Brain microvascular endothelial cell (primary cell): Measurements from ENCODE around the gene TMEM94.

Experiments
- DNase-seq: peaks from one replicate; pipeline ENCODE4 v3.0.0-alpha.2; 2020
- H3K27ac ChIP-seq: fragments of 250-450 bp; sonication (Bioruptor Pico); 2 replicates; pipeline ENCODE4 v1.5.1; 2020; ENCODE audit warnings: mild to moderate bottlenecking, moderate library complexity
- H3K27me3 ChIP-seq: fragments of 250-450 bp; sonication (Bioruptor Pico); replicated peaks from 2 replicates; pipeline ENCODE4 v1.5.1; 2020; ENCODE audit warnings: mild to moderate bottlenecking
- H3K36me3 ChIP-seq: fragments of 250-450 bp; sonication (Bioruptor Pico); replicated peaks from 2 replicates; pipeline ENCODE4 v1.5.1; 2020; ENCODE audit warnings: mild to moderate bottlenecking
- H3K4me3 ChIP-seq: 2 replicates; pipeline ENCODE4 v1.5.1; 2011; ENCODE audit warnings: low read depth, mild to moderate bottlenecking, control low read depth, low read length, moderate library complexity
- in situ Hi-C: cut with HindIII; loops from 2 replicates; pipeline ENCODE4 v1.10.0; 2017; ENCODE audit warnings: low sequenced_read_pairs, low pct_ligation_motif_present
- TF ChIP-seq, protein P1 (sequence below): IDR thresholded peaks from 2 replicates; pipeline ENCODE4 v1.5.1; 2011; ENCODE audit warnings: low read depth, mild to moderate bottlenecking, moderate library complexity, low read length, control low read depth, inconsistent platforms; ENCODE audit errors: missing control alignments

The TMEM94 gene

GRCh38 chr17:75493476-75494129, 37.2 kb downstream of the TMEM94 start:
- no peak overlapping the region for H3K27ac ChIP-seq
- in situ Hi-C loops, result no loop called here
- no peaks in the 10 kb centered on the region for H3K27me3 ChIP-seq
- H3K36me3 ChIP-seq, result peaks cover 28% of the 10 kb centered on the region
- DNase-seq, result no peak
- H3K4me3 ChIP-seq, result no peak overlapping the region
- TF ChIP-seq, protein P1, sequence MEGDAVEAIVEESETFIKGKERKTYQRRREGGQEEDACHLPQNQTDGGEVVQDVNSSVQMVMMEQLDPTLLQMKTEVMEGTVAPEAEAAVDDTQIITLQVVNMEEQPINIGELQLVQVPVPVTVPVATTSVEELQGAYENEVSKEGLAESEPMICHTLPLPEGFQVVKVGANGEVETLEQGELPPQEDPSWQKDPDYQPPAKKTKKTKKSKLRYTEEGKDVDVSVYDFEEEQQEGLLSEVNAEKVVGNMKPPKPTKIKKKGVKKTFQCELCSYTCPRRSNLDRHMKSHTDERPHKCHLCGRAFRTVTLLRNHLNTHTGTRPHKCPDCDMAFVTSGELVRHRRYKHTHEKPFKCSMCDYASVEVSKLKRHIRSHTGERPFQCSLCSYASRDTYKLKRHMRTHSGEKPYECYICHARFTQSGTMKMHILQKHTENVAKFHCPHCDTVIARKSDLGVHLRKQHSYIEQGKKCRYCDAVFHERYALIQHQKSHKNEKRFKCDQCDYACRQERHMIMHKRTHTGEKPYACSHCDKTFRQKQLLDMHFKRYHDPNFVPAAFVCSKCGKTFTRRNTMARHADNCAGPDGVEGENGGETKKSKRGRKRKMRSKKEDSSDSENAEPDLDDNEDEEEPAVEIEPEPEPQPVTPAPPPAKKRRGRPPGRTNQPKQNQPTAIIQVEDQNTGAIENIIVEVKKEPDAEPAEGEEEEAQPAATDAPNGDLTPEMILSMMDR, result no peak

- Histone ChIP-seq H3K36me3 (peaks cover 29% of the 10 kb centered on the region), H3K27me3 (no peaks in the 10 kb centered on the region), H3K27ac (no peak overlapping the region), H3K4me3 (no peak overlapping the region)
- TF ChIP-seq, protein P1, result no peak
- in situ Hi-C loops, result no loop called here
- no peak for DNase-seq
These were observed 38.0 kb downstream of the TMEM94 start for GRCh38 chr17:75494326-75494877.

GRCh38 chr17:75496005-75496404, 39.6 kb downstream of the TMEM94 start:
- Histone ChIP-seq H3K27ac (no peak overlapping the region), H3K36me3 (peaks cover 29% of the 10 kb centered on the region), H3K4me3 (no peak overlapping the region), H3K27me3 (no peaks in the 10 kb centered on the region)
- in situ Hi-C loops, result no loop called here
- no peak for DNase-seq
- TF ChIP-seq, protein P1, result no peak

- peaks cover 29% of the 10 kb centered on the region for H3K36me3 ChIP-seq
- no peak overlapping the region for H3K27ac ChIP-seq
- TF ChIP-seq, protein P1, result no peak
- H3K27me3 ChIP-seq, result no peaks in the 10 kb centered on the region
- no peak for DNase-seq
- no peak overlapping the region for H3K4me3 ChIP-seq
- in situ Hi-C loops, result no loop called here
These were observed 41.7 kb downstream of the TMEM94 start for GRCh38 chr17:75498039-75498725.

DNA sequence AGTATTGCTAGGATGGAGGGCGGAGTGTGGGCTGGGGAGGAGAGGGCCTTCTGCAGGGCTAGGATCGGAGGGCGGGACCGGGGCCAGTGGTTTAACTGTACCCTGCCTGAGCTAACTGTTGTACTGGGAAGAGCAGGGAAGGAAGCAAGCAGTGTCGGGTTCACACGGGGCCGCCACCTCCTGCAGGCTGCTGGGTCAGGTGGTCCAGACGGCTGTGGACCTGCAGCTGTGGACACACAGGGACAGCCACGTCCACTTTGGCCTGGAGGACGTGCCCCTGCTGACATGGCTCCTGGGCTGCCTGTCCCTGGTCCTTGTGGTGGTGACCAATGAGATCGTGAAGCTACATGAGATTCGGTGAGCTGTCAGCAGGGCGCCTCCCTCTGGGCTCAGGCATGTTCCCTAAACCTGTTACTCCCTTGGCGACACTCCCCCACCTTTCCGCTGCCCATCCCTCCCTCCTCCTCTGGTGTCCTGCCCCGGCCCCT, 42.3 kb downstream of the TMEM94 start:
- no peak for DNase-seq
- H3K27me3 ChIP-seq, result no peaks in the 10 kb centered on the region
- in situ Hi-C loops, result no loop called here
- TF ChIP-seq, protein P1, result no peak
- no peak overlapping the region for H3K27ac ChIP-seq
- peaks cover 25% of the 10 kb centered on the region for H3K36me3 ChIP-seq
- no peak overlapping the region for H3K4me3 ChIP-seq
